ENCODE data around the gene ARG2.

Gene ARG2

DNA sequence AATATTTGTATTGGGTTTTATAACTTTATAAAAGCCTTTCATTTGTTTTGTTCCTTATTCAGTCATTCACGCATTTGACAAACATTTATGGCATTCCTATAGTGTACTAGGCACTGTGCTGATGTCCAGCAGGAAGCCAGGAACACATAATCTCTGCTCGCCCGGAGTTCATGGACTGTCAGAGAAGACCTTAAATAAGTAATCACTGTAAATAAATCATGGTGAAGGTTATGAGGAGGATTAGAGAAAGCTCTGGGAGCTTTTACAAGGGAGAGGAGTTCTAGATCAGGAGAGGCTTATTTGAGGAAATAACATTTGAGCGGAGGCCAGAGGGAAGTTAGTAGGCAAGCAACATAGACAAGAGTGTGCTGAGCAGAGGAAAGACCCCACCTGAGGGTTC is 77.3 kb downstream of the ARG2 start (continued):
- TF ChIP-seq ZFP30 (CRISPR knock-in tag; IDR thresholded peaks at IDR 0.05), result no peak

DNA sequence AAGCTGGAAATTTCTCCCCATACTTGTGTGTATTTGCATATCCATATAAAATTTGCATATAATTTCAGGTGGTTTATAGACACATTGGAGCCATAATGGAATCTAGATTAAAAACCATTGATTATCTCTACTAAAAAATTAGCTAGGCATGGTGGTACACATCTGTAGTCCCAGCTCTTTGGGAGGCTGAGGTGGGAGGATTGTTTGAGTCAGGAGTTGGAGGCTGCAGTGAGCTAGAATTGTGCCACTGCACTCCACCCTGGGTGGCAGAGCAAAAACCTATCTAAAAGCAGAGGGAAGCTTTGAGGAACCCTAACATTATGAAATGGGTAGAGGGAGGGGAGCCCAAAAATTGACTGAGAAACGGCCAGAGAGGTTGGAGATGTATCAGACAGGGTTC is 78.5 kb downstream of the ARG2 start:
- TF ChIP-seq SNAI2 (CRISPR knock-in tag; IDR thresholded peaks at IDR 0.05), result no peak
- TF ChIP-seq ZNF8 (CRISPR knock-in tag; IDR thresholded peaks at IDR 0.05), result no peak
- TF ChIP-seq, protein P1, sequence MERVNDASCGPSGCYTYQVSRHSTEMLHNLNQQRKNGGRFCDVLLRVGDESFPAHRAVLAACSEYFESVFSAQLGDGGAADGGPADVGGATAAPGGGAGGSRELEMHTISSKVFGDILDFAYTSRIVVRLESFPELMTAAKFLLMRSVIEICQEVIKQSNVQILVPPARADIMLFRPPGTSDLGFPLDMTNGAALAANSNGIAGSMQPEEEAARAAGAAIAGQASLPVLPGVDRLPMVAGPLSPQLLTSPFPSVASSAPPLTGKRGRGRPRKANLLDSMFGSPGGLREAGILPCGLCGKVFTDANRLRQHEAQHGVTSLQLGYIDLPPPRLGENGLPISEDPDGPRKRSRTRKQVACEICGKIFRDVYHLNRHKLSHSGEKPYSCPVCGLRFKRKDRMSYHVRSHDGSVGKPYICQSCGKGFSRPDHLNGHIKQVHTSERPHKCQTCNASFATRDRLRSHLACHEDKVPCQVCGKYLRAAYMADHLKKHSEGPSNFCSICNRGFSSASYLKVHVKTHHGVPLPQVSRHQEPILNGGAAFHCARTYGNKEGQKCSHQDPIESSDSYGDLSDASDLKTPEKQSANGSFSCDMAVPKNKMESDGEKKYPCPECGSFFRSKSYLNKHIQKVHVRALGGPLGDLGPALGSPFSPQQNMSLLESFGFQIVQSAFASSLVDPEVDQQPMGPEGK (CRISPR knock-in tag; IDR thresholded peaks at IDR 0.05; ENCODE audit: borderline replicate concordance), result no peak
- no peak for TF ChIP-seq ZNF565 (CRISPR knock-in tag; conservative IDR thresholded peaks at IDR 0.05; ENCODE audit: low read depth)
- TF ChIP-seq ISL1 (CRISPR knock-in tag; IDR thresholded peaks at IDR 0.05), result no peak
- TF ChIP-seq ARNTL (CRISPR knock-in tag; IDR thresholded peaks at IDR 0.05; ENCODE audit: borderline replicate concordance, low read depth), result no peak
- TF ChIP-seq, protein P2, sequence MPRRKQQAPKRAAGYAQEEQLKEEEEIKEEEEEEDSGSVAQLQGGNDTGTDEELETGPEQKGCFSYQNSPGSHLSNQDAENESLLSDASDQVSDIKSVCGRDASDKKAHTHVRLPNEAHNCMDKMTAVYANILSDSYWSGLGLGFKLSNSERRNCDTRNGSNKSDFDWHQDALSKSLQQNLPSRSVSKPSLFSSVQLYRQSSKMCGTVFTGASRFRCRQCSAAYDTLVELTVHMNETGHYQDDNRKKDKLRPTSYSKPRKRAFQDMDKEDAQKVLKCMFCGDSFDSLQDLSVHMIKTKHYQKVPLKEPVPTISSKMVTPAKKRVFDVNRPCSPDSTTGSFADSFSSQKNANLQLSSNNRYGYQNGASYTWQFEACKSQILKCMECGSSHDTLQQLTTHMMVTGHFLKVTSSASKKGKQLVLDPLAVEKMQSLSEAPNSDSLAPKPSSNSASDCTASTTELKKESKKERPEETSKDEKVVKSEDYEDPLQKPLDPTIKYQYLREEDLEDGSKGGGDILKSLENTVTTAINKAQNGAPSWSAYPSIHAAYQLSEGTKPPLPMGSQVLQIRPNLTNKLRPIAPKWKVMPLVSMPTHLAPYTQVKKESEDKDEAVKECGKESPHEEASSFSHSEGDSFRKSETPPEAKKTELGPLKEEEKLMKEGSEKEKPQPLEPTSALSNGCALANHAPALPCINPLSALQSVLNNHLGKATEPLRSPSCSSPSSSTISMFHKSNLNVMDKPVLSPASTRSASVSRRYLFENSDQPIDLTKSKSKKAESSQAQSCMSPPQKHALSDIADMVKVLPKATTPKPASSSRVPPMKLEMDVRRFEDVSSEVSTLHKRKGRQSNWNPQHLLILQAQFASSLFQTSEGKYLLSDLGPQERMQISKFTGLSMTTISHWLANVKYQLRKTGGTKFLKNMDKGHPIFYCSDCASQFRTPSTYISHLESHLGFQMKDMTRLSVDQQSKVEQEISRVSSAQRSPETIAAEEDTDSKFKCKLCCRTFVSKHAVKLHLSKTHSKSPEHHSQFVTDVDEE (CRISPR knock-in tag; IDR thresholded peaks at IDR 0.05), result no peak
- no peak for TF ChIP-seq ESRRG (CRISPR knock-in tag; IDR thresholded peaks at IDR 0.05)
- no peak for TF ChIP-seq ZC3H10 (CRISPR knock-in tag; IDR thresholded peaks at IDR 0.05)
- no peak for TF ChIP-seq ZFP30 (CRISPR knock-in tag; IDR thresholded peaks at IDR 0.05)
- TF ChIP-seq OSR1 (CRISPR knock-in tag; IDR thresholded peaks at IDR 0.05), result no peak
- TF ChIP-seq CSDC2 (CRISPR knock-in tag; IDR thresholded peaks at IDR 0.05), result no peak
- TF ChIP-seq BACH2 (CRISPR knock-in tag; IDR thresholded peaks at IDR 0.05; ENCODE audit: borderline replicate concordance), result no peak
- no peak for ATAC-seq
